Muscle of back (tissue), 13 donors: ENCODE data around the gene BDKRB2. TPM values are rescaled to one million over a fixed set of nuclear protein-coding genes. Genes with fewer than 3 reads are reported as not detected.

Experiments used
- DNase-seq, 3 donors: peaks; one replicate each; pipeline versions ENCODE4 v3.0.0 to v3.0.0-alpha.2; 2013
- long read RNA-seq, 9 donors: transcript quantifications; one replicate each; lab custom pipeline, GENCODE V29; 2026
- polyA plus RNA-seq, 10 donors: library from polyadenylated mRNA; unstranded; fragments of 120-200 nt; gene quantifications; one replicate each; pipeline ENCODE4 v1.2.1, GENCODE V29; 2013; ENCODE audit not compliant: insufficient read length in 10 of 10

The BDKRB2 gene
- 1 to 10 TPM; 1.8 to 7.2 (median 3.6) TPM for polyA plus RNA-seq
- long read RNA-seq, donor 1, full-length matches to known transcripts = 2 of 2 reads
- long read RNA-seq, donor 1, partial matches to known transcripts = 0 of 2 reads
- long read RNA-seq, donor 1, other reads (novel, unspliced or antisense) = 0 of 2 reads
- long read RNA-seq, donor 2, full-length matches to known transcripts = 1 of 1 reads
- long read RNA-seq, donor 2, partial matches to known transcripts = 0 of 1 reads
- long read RNA-seq, donor 2, other reads (novel, unspliced or antisense) = 0 of 1 reads
- long read RNA-seq, donor 3 = 0 reads
- long read RNA-seq, donor 4, full-length matches to known transcripts = 1 of 1 reads
- long read RNA-seq, donor 4, partial matches to known transcripts = 0 of 1 reads
- long read RNA-seq, donor 4, other reads (novel, unspliced or antisense) = 0 of 1 reads
- long read RNA-seq, donor 5, full-length matches to known transcripts = 1 of 1 reads
- long read RNA-seq, donor 5, partial matches to known transcripts = 0 of 1 reads
- long read RNA-seq, donor 5, other reads (novel, unspliced or antisense) = 0 of 1 reads
- long read RNA-seq, donor 6, full-length matches to known transcripts = 1 of 1 reads
- long read RNA-seq, donor 6, partial matches to known transcripts = 0 of 1 reads
- long read RNA-seq, donor 6, other reads (novel, unspliced or antisense) = 0 of 1 reads
- long read RNA-seq, donor 7 = 0 reads
- long read RNA-seq, donor 8 = 0 reads
- long read RNA-seq, donor 9 = 0 reads

DNA sequence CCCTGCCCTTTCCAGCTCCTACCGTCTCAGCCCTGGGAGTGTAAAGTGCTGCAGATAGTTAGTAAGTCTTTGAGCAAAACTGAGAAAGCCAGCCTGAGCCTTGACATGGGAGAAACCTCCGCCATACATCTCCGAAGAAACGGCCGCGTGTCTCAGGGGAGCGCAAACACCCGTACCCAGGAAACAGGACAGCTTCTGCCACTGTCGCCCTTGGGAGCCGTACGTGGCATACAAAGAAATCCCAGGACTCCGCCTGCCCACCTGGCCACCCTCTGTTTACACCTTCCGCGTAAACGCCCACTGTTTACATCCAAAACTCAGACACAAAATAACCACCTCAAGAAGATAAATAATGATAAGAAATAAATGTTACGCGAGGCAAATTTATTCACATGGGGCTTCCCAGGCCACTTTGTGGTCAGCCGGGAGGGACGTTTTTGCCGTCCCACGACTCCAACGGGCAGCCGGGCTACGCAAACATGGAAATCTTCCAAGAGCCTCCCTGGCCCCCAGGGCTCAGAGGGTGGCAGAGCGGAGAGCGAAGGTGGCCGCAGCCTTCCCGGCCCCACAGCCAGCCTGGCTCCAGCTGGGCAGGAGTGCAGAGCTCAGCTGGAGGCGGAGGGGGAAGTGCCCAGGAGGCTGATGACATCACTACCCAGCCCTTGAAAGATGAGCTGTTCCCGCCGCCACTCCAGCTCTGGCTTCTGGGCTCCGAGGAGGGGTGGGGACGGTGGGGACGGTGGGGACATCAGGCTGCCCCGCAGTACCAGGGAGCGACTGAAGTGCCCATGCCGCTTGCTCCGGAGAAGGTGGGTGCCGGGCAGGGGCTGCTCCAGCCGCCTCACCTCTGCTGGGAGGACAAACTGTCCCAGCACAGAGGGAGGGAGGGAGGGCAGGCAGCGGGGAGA is at the start of gene BDKRB2:
Gene BDKRB2 (plus strand): TSS at position 689 of the 908 bp plus-strand sequence. CDS start 32,269 bp downstream, outside the sequence.
- peak; percentile 74 to 92 (median 81) for DNase-seq

DNA sequence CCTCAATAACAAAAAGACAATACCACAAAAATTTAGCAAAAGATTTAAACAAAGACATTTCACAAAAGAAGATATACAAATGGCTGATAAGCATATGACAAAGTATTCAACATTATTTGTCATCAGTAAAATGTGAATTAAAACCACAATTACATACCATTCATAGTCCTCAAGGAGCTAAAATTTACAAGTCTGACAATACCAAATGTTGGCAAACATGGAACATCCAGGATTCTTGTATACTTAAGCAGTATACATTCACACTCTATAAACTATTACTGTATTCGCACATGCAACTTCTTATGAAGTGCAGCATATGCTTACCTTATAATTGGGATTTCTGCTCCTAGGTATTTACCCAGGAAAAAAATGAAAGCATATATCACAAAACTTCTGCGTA is 49.7 kb upstream of the BDKRB2 start:
- no peak for DNase-seq

DNA sequence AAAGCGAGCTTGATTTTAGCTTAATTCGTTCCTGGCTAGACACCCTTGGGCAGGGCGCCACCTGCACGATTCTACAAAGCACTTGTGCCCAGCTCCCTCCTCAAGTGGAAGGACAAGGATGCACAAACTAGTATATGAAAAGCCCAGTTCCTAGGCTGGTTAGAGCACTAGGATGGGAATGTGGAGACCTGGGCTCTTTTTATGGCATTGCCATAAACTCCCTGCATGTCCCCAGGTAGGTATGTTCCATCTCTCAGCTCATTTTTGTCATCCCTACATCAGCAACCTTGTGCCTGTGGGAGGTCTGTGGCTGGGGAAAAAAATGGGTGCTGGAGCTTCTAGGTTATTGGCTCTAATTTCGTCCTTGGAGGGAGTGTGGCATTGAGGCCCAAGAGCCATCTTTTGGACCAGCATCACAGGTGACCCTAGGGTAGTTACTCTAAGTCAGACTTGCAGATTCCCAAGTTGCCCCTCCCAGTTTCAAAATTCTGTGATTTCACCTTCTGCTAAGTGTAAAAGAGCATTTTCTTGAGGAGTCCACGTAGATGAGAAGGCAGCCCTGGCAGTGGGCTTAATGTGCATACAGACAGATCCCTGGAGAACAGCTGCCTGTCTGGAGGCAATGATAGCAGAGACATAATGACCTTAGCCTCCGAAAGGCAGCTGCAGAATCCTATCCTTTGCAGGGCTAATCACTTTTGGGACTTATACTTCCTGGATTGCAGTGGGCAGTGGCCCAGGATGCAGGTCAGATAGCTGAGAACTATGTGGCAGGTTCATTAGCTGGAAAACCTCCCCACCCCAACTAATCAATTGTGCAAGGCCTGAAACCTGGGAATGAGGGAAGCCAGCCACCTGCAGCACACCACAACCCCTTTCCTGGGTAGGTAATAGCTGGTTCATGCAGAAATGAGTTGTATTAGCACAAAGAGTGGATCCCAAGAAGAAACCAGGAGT is 47.6 kb upstream of the BDKRB2 start:
- no peak for DNase-seq

DNA sequence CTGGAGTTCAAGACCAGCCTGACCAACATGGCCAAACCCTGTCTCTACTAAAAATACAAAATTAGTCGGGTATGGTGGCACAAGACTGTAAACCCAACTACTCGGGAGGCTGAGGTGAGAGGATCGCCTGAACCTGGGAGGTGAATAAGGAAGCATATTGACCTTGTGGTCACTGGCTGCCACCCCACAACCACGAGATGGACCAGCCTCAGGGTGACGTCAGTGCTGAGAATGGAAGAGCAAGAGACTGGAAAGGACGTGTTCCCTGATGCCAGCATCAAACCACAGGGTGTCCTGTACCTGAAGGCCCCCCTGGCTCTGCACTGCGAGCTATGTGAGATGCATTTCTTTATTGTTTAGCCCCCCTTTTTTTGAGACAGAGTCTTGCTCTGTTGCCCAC is 45.9 kb upstream of the BDKRB2 start:
- no peak for DNase-seq

DNA sequence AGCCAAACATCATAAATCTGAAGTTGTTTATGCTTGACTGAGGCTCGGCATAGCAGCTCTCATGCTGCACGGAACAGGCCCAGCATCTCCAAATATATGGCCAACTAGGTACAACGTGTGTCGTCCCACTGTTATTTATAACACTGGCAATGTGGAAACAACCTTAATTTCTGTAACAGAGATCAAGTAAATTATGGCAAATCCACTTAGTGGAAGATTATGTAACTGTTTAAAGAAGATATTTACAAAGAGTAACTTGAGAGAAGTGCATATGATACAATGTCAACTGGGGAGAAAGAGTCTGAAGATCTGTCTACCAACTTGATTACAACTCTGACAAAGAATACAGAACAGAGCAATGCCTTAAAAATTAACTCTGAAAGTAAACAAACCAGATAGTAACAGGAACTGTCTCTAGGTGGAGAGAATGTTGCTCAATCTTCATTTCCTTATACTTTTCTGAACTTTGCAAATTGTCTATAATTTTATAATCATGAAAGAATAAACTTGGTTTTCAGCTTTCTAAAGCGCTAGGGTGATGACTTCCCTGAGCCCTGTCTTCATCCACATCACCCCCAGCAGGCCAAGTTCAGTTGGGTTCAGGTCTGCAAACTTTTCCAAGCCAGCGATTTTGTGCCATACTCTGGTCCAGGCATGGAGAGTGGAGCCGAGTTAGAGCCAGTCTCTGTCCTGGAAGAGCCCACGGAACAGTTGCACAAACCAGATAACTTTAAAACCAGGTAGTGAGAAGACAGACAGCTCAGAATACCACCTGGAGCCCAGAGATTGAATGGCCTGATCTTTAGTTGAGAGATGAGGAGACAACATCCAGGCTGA is 44.3 kb upstream of the BDKRB2 start:
- DNase-seq = no peak

DNA sequence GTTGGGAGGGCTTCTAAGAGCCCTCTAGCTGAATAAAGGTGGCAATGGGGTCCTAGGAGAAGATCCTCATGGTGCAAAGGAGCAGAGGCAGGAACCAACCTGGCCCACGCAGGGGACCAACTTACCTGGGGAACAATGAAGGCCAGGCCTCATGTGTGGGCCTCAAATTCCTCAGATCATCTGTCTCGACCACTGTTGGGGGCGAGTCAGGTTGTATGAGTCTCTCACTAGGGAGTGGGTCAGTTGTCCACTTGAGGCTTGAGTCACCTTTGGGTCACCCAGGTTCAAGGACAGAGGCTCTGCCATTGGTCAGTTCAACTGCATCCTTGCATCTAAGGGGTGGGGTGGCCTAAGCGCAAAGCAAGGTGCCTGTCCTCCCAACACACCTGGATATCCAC is 43.7 kb upstream of the BDKRB2 start:
- no peak for DNase-seq

DNA sequence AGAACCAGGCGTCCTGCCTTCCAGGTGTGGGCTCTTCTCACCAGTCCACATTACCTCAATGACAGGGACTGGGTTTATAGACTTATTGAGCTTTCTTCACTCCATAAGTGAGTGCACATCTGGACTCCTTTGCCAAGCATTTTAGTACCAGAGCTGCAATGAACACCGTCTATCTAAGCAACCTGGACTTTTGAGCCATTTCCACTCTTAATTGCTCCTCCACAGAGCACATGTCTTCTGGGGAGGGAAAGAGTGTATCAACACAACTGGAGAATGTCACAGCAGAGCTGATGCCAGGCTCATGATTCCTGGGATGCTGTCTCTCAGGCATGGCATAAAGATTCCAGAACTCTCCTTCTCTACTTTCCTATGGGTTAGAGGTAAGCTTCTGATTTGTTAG is 43.0 kb upstream of the BDKRB2 start:
- DNase-seq = no peak

DNA sequence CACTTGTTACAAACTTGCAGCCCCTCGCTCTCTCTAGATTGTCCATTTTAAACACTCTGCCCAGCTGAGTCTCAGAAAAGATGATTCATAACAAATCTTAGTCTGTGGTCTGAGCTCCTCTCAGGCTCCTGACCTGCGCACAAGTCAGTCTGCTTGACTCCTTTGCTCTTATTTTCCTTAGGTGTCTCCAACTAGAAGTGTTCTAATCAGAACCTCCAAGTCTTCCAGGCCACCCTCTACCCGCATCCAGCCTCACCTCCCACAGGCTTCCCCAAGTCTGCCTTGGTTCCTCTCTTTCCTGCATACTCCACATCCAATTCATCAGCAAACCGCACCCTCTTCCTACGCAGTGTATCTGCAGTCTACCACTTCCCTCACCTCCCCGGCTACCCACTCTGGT is 42.4 kb upstream of the BDKRB2 start:
- DNase-seq = no peak

DNA sequence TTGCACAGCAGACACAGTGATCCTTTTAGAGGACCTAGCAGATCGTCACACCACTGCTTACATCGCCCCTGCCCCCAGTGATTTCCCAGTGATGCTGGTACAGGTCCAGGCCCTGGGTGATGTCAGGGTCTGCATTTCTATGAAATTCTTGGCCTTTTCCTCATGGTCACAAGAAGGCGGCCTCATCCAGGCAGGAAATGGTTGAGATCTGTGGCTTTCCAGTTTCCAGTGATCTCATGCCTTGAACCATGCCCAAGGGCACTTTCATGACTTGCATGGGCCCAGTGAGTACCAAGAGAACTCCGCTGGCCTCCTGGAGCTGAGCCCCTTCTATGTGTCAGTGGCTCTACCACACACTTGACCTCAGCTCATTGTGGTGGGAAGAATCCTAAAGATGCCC is 41.9 kb upstream of the BDKRB2 start:
- DNase-seq = no peak

DNA sequence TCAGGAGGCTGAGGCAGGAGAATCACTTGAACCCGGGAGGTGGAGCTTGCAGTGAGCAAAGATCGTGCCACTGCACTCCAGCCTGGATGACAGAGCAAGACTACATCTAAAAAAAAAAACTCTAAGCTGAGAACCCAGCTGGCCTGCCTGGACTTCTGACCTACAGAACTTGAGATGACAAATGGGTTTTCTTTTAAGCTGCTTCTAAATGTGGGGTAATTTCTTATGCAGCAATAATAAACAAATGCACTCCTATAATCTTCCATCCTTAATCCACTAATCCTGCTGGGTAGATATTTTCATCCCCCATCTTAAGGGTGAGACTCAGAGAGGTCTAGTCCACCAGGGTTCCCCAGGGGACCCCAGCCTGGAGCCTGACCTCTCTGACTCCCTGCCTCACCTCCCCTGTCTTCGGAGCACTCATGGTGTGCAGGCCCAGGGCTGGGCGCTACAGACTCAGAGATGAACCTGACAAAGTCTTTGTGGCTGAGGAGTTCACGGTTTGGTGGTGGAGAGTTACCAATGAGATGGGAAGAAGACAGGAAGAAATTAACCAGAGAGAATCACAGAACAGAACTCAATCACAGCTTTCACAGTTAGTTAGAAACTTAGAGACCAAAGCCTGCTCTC is 39.7 kb upstream of the BDKRB2 start:
- DNase-seq = no peak

DNA sequence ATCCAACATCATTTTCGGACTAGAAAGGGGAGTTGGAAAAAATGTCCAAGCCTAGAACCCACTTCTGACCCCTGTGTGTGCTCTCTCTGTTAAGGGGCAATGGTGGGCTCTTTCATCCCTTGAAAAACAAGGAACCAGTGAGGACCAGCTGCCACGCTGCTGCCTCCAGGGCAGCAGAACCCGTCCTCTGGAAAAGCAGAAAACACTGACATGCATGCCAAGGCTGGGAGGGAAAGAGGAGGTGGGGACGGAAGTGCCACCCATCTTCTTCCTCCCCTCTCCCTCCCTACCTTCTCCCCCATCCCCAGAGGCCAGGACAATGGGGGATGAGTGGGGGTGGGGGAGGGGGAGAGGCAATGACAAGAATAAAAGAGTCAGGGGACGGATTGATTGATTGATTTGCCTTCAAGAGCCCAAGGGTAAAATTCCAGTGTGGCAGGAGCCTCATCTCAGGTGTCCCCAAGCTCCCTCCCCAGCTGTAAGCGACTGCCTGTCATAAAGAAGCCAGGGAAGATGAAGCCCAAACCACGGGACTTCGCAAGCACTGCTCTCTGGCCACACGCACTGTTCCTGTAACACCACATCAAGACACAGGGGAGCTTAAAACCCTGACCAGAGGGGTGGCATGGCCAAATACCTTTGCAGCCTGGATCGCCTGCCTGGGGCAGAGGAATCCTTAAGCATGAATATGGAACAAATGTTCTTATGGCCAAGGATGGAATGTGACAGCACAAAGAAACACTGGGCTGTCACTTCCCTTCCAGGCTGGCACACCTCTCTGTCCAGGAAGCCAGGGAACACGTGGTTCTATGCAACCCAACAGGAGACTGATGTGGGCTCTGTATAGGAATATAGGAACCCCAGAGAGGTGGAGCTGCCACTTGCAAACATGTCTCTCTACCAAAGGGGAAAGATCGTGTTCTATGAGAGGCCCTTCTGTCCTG is 38.9 kb upstream of the BDKRB2 start:
- no peak for DNase-seq

DNA sequence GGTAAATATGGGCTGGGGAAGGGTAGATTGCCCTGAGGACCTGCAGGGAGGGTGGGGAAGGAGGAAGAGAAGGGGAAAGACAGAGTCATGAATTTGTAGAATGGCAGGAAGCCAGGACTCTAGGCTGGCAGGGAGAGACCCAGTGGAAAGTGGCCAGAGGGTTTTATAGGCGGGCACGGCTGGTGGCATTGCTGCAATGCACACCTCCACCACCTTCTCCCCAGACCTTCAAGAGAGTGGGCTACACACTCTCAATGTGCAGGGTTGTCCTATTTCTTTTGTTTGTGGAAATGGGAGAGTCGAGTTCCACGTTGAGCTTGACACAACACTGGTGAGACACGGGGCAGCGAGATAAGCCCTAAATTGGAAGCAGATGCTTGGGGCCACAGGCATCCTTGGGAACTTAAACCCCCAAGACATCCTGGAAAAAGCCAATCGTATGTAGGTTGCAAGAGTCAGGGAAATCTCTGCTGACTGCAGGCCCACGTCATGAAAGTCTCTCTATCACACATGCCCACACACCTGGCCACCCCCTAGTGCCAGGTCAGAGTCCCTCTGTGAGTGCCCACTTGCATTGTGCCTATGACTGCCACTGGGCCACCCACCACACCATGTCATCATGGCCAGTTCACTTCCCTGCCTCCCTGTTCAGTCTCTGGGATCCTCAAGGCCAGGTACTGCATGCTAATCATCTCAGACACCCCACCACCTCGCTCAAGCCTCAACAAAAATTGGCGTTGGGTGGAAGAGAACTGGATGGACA is 38.0 kb upstream of the BDKRB2 start:
- DNase-seq = no peak

DNA sequence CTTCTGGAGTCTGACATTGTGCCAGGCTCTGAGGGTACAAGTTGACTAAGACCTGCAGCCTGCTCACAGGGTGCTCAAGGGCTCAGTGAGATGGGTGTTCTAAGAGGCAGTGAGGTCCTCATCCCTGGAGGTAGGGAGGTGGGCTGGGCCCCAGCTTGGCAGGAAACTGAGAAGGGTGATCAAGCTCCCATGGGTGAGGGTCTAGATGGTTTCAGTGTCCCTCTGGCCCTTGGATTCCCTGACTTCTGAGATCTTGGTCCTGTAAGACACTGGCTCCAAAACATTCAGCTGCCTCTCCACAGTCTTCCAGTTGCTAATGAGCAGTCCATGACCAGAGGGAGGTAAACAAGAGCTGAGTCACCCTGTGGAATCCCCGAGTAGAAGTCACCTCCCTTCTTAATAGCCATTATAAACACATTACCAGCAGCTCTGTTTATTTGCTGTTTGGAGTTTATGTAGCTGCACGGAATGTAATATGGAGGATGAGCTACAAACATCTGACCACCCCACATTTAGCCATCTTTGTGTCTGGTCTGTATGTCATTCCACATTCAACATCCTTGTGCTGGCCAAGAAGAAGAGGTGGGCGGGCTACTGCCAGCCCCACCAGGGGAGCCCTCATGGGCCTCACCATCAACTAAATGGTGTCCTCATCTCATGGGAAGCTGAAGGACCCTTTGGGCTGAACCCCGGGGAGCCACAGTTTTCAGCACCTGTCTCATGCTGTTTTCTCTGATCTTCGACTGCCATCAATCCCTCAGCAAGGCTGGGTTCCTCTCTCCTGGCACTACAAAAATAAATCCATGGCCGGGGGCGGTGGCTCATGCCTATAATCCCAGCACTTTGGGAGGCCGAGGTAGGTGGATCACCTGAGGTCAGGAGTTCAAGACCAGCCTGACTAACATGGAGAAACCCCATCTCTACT is 37.2 kb upstream of the BDKRB2 start:
- DNase-seq = no peak

DNA sequence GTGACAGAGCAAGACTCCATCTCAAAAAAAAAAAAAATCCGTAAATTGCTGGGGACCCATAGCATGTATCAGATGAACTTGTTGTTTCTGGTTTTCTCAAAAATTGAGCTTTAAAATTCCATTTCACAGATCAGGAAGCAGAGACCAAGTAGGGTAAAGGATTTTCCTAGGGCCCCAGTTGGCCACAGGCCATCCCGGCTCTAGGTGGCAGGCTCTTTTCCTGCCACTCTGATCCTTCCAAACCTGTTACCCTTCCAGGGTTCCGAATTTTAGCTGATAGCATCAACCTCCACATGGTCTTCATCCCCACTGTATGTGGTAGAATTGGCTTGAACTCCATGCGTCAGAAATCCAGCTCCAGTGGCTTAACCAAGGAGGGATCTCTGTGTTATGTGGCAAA is 36.1 kb upstream of the BDKRB2 start:
- DNase-seq = no peak

DNA sequence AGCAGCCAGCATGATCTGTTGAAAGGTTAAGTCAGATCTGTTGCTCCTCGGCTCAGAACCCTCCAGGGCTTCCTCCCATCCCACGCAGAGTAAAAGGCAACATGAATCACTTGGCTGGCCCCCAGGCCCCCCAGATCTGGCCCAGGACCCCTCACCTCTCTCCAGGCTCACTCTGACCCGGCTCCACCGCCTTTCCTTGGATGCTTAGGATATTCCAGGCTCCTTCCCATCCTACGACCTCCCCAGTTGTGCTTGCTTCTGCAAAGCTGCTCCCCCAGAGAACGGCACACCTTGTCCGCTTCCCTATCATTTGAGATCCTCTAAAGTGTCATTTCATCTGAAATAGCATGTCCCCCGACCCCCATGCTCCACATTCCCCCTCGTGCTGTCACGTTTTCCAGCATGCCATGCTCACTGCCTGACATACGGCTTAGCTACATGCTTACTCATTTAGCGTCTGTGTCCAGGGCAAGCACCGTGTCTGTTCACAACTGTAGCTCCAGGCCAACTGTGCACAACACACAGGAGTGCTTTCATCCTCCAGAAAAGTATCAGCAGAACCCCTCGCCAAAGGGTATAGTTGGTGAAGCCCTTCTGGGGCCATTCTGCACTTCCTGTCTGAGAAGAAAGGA is 33.6 kb upstream of the BDKRB2 start:
- DNase-seq = no peak
